Measurements from ENCODE around the gene TMEM50A. TPM values are rescaled to one million over a fixed set of nuclear protein-coding genes. Genes with fewer than 3 reads are reported as not detected.
"Not testable (repeated sequence)": the region's sequence is repeated elsewhere in the genome, so short reads cannot be mapped to it uniquely, and the experiment has no call there.

TMEM50A gene
- total and polyA plus RNA-seq, 2 donors (not counting 1 experiment from before 2014, with no cell fraction given): 20.7 to 62.6 TPM

DNA sequence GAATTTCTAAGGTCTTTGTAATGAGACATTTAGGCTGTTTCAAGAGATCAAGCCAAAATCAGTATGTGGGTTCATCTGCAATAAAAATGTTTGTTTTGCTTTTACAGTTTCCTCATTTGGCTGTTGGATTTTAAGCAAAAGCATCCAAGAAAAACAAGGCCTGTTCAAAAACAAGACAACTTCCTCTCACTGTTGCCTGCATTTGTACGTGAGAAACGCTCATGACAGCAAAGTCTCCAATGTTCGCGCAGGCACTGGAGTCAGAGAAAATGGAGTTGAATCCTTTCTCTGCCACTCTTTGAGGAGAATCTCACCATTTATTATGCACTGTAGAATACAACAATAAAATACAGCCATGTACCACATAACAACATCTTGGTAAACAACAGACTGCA, 9.3 kb upstream of the TMEM50A start:
- H3K4me1 Mint-ChIP-seq: peaks cover 23% of the 10 kb centered on the region
- H3K79me2 ChIP-seq (ENCODE audit: control insufficient read depth, insufficient read depth, low read length); intact Hi-C loops (cut with micrococcal nuclease); H3K9me3 Mint-ChIP-seq (ENCODE audit: insufficient read depth); H2AFZ ChIP-seq (ENCODE audit: insufficient read depth, low read depth, low read length, poor library complexity, severe bottlenecking); DNase-seq; H3K27ac Mint-ChIP-seq; H3K9me3 ChIP-seq (ENCODE audit: control extremely low read depth in 1 of 3, control insufficient read depth in 2 of 3, insufficient read depth in 1 of 3, low read length in 2 of 3); H3K4me1 ChIP-seq (ENCODE audit: control insufficient read depth in 2 of 2, insufficient read depth in 2 of 2, low read length in 2 of 2); H3K27me3 Mint-ChIP-seq; H4K20me1 ChIP-seq (ENCODE audit: control insufficient read depth, insufficient read depth, low read length, poor library complexity, severe bottlenecking); ATAC-seq (ENCODE audit: low read depth); H3K4me2 ChIP-seq (replicated peaks; ENCODE audit: low read depth, low read length, poor library complexity, severe bottlenecking); H3K4me3 Mint-ChIP-seq; H3K27ac ChIP-seq (ENCODE audit: low read length in 2 of 2); POLR2A ChIA-PET; H3K27me3 ChIP-seq (replicated peaks in 1 of 4; ENCODE audit: control extremely low read depth in 1 of 4, control insufficient read depth in 3 of 4, insufficient read depth in 4 of 4, low read length in 3 of 4); CTCF ChIA-PET; H3K36me3 ChIP-seq (replicated peaks in 1 of 2; ENCODE audit: control extremely low read depth in 1 of 2, control insufficient read depth in 1 of 2, extremely low read depth in 1 of 2, insufficient read depth in 2 of 2, low read length in 1 of 2); H3K4me3 ChIP-seq (ENCODE audit: control extremely low read depth in 1 of 5, extremely low read depth in 1 of 5, insufficient read depth in 1 of 5, low read depth in 2 of 5, low read length in 4 of 5); H3K9ac ChIP-seq (ENCODE audit: low read length): not testable (repeated sequence)
- WGBS (ENCODE audit: insufficient coverage): no CpG with 5 or more reads among the region's 4 CpGs

DNA sequence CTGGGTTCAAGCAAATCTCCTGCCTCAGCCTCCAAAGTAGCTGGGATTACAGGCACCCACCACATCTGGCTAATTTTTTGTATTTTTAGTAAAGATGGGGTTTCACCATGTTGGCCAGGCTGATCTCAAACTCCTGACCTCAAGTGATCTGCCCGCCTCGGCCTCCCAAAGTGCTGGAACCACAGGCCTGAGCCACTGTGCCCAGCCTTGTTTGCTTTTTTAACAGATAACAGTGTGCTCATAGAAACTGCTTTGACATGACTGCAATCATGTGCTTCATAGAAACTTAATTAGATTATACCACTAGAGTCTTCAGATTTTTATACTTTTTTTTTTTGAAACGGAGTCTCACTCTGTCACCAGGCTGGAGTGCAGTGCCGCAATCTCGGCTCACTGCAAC, 8.8 kb upstream of the TMEM50A start:
- H3K4me3 ChIP-seq (ENCODE audit: control extremely low read depth in 1 of 5, extremely low read depth in 1 of 5, insufficient read depth in 1 of 5, low read depth in 2 of 5, low read length in 4 of 5); intact Hi-C loops (cut with micrococcal nuclease); H3K4me3 Mint-ChIP-seq; H4K20me1 ChIP-seq (ENCODE audit: control insufficient read depth, insufficient read depth, low read length, poor library complexity, severe bottlenecking); H3K9me3 Mint-ChIP-seq (ENCODE audit: insufficient read depth); CTCF ChIA-PET; H3K4me2 ChIP-seq (replicated peaks; ENCODE audit: low read depth, low read length, poor library complexity, severe bottlenecking); H3K36me3 ChIP-seq (replicated peaks in 1 of 2; ENCODE audit: control extremely low read depth in 1 of 2, control insufficient read depth in 1 of 2, extremely low read depth in 1 of 2, insufficient read depth in 2 of 2, low read length in 1 of 2); POLR2A ChIA-PET; DNase-seq; H3K27me3 ChIP-seq (replicated peaks in 1 of 4; ENCODE audit: control extremely low read depth in 1 of 4, control insufficient read depth in 3 of 4, insufficient read depth in 4 of 4, low read length in 3 of 4); H3K4me1 ChIP-seq (ENCODE audit: control insufficient read depth in 2 of 2, insufficient read depth in 2 of 2, low read length in 2 of 2); H3K27ac ChIP-seq (ENCODE audit: low read length in 2 of 2); H3K27ac Mint-ChIP-seq; H3K9me3 ChIP-seq (ENCODE audit: control extremely low read depth in 1 of 3, control insufficient read depth in 2 of 3, insufficient read depth in 1 of 3, low read length in 2 of 3); H3K9ac ChIP-seq (ENCODE audit: low read length); H3K79me2 ChIP-seq (ENCODE audit: control insufficient read depth, insufficient read depth, low read length); ATAC-seq (ENCODE audit: low read depth); H3K27me3 Mint-ChIP-seq; H2AFZ ChIP-seq (ENCODE audit: insufficient read depth, low read depth, low read length, poor library complexity, severe bottlenecking): not testable (repeated sequence)
- 100% methylated on average over 1 of the region's 5 CpGs for WGBS (ENCODE audit: insufficient coverage)
- peaks cover 27% of the 10 kb centered on the region for H3K4me1 Mint-ChIP-seq

DNA sequence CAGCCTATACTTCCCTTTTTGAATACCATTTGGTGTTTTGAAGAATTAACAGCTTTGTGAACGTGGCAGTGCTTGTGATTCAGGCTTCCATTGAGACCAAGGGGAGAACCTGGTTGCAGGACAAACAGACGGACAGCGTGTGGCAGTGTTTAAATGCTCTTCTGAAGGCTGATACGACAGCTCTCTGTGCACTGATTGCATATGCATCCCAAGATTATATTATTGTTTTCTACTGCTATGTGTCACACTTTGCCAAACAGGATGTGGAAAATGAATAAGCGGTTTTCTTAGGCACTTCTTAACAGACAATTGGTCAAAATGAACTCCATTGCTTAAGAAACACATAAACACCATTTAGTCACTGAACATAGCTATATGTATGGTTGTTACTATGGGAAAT, 8.2 kb upstream of the TMEM50A start:
- H3K9me3 Mint-ChIP-seq (ENCODE audit: insufficient read depth); H3K9me3 ChIP-seq (ENCODE audit: control extremely low read depth in 1 of 3, control insufficient read depth in 2 of 3, insufficient read depth in 1 of 3, low read length in 2 of 3); H3K4me3 Mint-ChIP-seq; H3K27me3 Mint-ChIP-seq; H3K4me3 ChIP-seq (ENCODE audit: control extremely low read depth in 1 of 5, extremely low read depth in 1 of 5, insufficient read depth in 1 of 5, low read depth in 2 of 5, low read length in 4 of 5); CTCF ChIA-PET; H3K4me1 ChIP-seq (ENCODE audit: control insufficient read depth in 2 of 2, insufficient read depth in 2 of 2, low read length in 2 of 2); H3K27me3 ChIP-seq (replicated peaks in 1 of 4; ENCODE audit: control extremely low read depth in 1 of 4, control insufficient read depth in 3 of 4, insufficient read depth in 4 of 4, low read length in 3 of 4); ATAC-seq (ENCODE audit: low read depth); H2AFZ ChIP-seq (ENCODE audit: insufficient read depth, low read depth, low read length, poor library complexity, severe bottlenecking); H3K4me2 ChIP-seq (replicated peaks; ENCODE audit: low read depth, low read length, poor library complexity, severe bottlenecking); H4K20me1 ChIP-seq (ENCODE audit: control insufficient read depth, insufficient read depth, low read length, poor library complexity, severe bottlenecking); H3K36me3 ChIP-seq (replicated peaks in 1 of 2; ENCODE audit: control extremely low read depth in 1 of 2, control insufficient read depth in 1 of 2, extremely low read depth in 1 of 2, insufficient read depth in 2 of 2, low read length in 1 of 2); H3K79me2 ChIP-seq (ENCODE audit: control insufficient read depth, insufficient read depth, low read length); POLR2A ChIA-PET; DNase-seq; H3K9ac ChIP-seq (ENCODE audit: low read length); H3K27ac ChIP-seq (ENCODE audit: low read length in 2 of 2): not testable (repeated sequence)
- intact Hi-C loops (cut with micrococcal nuclease): loop anchor here (10.0 kb wide), 1 partner anchor 685 kb away; the partner anchor contains the start of gene SRRM1
- peak overlapping the region; percentile 3 for H3K27ac Mint-ChIP-seq
- no CpG with 5 or more reads among the region's 5 CpGs for WGBS (ENCODE audit: insufficient coverage)
- peaks cover 31% of the 10 kb centered on the region for H3K4me1 Mint-ChIP-seq

DNA sequence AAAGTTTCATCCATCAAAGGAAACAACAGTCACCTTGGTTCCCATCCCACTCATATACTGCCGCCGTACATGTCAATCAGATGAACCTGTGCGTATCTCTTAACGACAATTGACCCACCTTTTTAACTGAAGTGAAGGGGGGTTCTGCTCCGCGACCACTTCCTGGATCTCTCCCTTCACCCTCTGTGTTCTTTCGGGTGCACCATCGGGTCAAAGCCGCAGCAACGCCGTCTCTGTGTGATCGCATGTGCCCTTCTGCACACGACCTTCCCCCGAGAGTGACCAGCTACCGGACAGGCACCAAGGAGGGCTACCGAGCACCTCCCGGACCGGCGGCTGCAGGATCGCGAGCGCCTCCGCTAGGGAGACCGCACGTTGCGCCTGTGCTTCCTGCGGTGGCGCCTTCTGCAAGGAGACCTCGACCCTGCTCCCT, 1.2 kb upstream of the TMEM50A start:
- intact Hi-C loops (cut with micrococcal nuclease): loop anchor here (5.0 to 10.0 kb wide), 2 partner anchors 95 to 692 kb away; partner anchors contain the start of genes MACO1 and SRRM1

More for the DNA sequence above, 1.2 kb upstream of the TMEM50A start:
- H3K36me3 ChIP-seq (replicated peaks in 1 of 2; ENCODE audit: control extremely low read depth in 1 of 2, control insufficient read depth in 1 of 2, extremely low read depth in 1 of 2, insufficient read depth in 2 of 2, low read length in 1 of 2); POLR2A ChIA-PET; H3K27me3 Mint-ChIP-seq; ATAC-seq (ENCODE audit: low read depth); CTCF ChIA-PET; H3K9me3 Mint-ChIP-seq (ENCODE audit: insufficient read depth); H3K9me3 ChIP-seq (ENCODE audit: control extremely low read depth in 1 of 3, control insufficient read depth in 2 of 3, insufficient read depth in 1 of 3, low read length in 2 of 3); H3K27me3 ChIP-seq (replicated peaks in 1 of 4; ENCODE audit: control extremely low read depth in 1 of 4, control insufficient read depth in 3 of 4, insufficient read depth in 4 of 4, low read length in 3 of 4): not testable (repeated sequence)
- Histone ChIP-seq H2AFZ (ENCODE audit: insufficient read depth, low read depth, low read length, poor library complexity, severe bottlenecking) (peak overlapping the region; percentile 58), H3K4me3 (ENCODE audit: control extremely low read depth in 1 of 5, extremely low read depth in 1 of 5, insufficient read depth in 1 of 5, low read depth in 2 of 5, low read length in 4 of 5) (peak overlapping the region; percentile 53 to 85 (median 65)), H4K20me1 (ENCODE audit: control insufficient read depth, insufficient read depth, low read length, poor library complexity, severe bottlenecking) (peaks cover 24% of the 10 kb centered on the region), H3K9ac (ENCODE audit: low read length) (peak overlapping the region; percentile 70), H3K27ac (ENCODE audit: low read length in 2 of 2) (peak overlapping the region in 1 of 2 donors; percentile 33), H3K4me1 (ENCODE audit: control insufficient read depth in 2 of 2, insufficient read depth in 2 of 2, low read length in 2 of 2) (peaks cover 14% of the 10 kb centered on the region in 2 donors), H3K79me2 (ENCODE audit: control insufficient read depth, insufficient read depth, low read length) (peaks cover 42% of the 10 kb centered on the region), H3K4me2 (replicated peaks; ENCODE audit: low read depth, low read length, poor library complexity, severe bottlenecking) (peak overlapping the region; percentile 66)
- H3K4me1 Mint-ChIP-seq: peaks cover 35% of the 10 kb centered on the region
- WGBS (ENCODE audit: insufficient coverage): no CpG with 5 or more reads among the region's 29 CpGs
- peak overlapping the region; percentile 85 for H3K27ac Mint-ChIP-seq
- peak; percentile 46 for DNase-seq
- H3K4me3 Mint-ChIP-seq: peak overlapping the region; percentile 94
